ENCODE measurements around the gene POLA2.

The POLA2 gene

DNA sequence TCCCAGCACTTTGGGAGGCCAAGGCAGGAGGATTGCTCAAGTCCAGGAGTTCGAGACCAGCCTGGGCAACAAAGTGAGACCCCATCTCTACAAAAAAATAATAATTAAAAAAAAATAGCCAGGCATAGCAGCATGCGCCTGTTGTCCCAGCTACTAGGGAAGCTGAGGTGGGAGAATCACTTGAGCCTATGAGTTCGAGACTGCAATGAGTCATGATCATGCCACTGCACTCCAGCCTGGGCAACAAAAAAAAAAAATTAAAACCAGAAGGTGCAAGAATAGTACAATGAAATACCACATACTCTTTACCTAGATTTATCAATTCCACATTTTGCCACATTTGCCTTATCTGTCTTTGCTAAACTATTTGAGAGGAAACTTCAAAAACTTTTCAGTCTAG is 80.1 kb downstream of the POLA2 start:
- no peak for DNase-seq
